MCF 10A (cell line): ENCODE results near the gene ST8SIA1. TPM values are rescaled to one million over a fixed set of nuclear protein-coding genes. Genes with fewer than 3 reads are reported as not detected.

Experiments used
- BruUV-seq: library from RNA; stranded (reverse); fragments of 400-500 nt; replicated peaks from 2 replicates; lab custom pipeline; 2021; lab: Mats Ljungman, UMichigan
- CTCF ChIA-PET: fragments of 300-600 bp; sonication (Branson Sonifier 250); formaldehyde crosslinking; extraction: SDS; loops from one replicate; lab custom pipeline; 2021; ENCODE audit warnings: antibody characterized with exemption, inconsistent platforms; lab: Yijun Ruan, JAX
- POLR2A ChIA-PET: fragments of 300-600, 350-650 bp; sonication (Branson Sonifier 250); formaldehyde crosslinking; extraction: SDS; loops from one replicate; lab custom pipeline; 2020; ENCODE audit warnings: antibody characterized with exemption, inconsistent platforms; lab: Yijun Ruan, JAX
- DNase-seq: peaks from one replicate; pipeline ENCODE4 v3.0.0-alpha.2; 2018; ENCODE audit not compliant: unreplicated experiment
- H3K27ac Mint-ChIP-seq: one replicate; pipeline ENCODE4 v1.8.0; 2022; ENCODE audit warnings: mild to moderate bottlenecking, low read depth, mixed read lengths; ENCODE audit not compliant: unreplicated experiment
- H3K27me3 Mint-ChIP-seq: one replicate; pipeline ENCODE4 v1.8.0; 2022; ENCODE audit warnings: mixed read lengths; ENCODE audit not compliant: insufficient read depth, unreplicated experiment
- H3K36me3 Mint-ChIP-seq: one replicate; pipeline ENCODE4 v1.8.0; 2022; ENCODE audit warnings: mild to moderate bottlenecking, moderate library complexity, mixed read lengths; ENCODE audit not compliant: insufficient read depth, unreplicated experiment
- H3K4me1 Mint-ChIP-seq: one replicate; pipeline ENCODE4 v1.8.0; 2022; ENCODE audit warnings: mixed read lengths; ENCODE audit not compliant: insufficient read depth, unreplicated experiment
- H3K4me3 Mint-ChIP-seq: one replicate; pipeline ENCODE4 v1.8.0; 2022; ENCODE audit warnings: mild to moderate bottlenecking, moderate library complexity, mixed read lengths; ENCODE audit not compliant: unreplicated experiment
- H3K9me3 Mint-ChIP-seq: one replicate; pipeline ENCODE4 v1.8.0; 2022; ENCODE audit warnings: mixed read lengths; ENCODE audit not compliant: unreplicated experiment
- CTCF ChIP-seq: fragments of 200-600 bp; IDR thresholded peaks from one replicate; pipeline ENCODE4 v1.8.0; 2022; ENCODE audit warnings: antibody characterized with exemption, mild to moderate bottlenecking; ENCODE audit not compliant: unreplicated experiment
- intact Hi-C: fragments of 100-400 bp; cut with micrococcal nuclease; formaldehyde crosslinking; loops from 2 replicates; pipeline ENCODE4 v1.14.1; 2022
- total RNA-seq: library from RNA; stranded (reverse); gene quantifications from 2 replicates; pipeline ENCODE4 v1.2.3, GENCODE V29; 2022

ST8SIA1 gene
- total RNA-seq, 1 experiment from 2014 or later = 3.8 TPM

GRCh38 chr12:22276313-22276712 is 58.2 kb downstream of the ST8SIA1 start:
- Mint-ChIP-seq H3K27ac (peak overlapping the region; percentile 96), H3K4me3 (peak overlapping the region; percentile 53), H3K4me1 (peaks cover 51% of the 10 kb centered on the region), H3K9me3 (peaks cover 22% of the 10 kb centered on the region), H3K27me3 (no peaks in the 10 kb centered on the region), H3K36me3 (no peaks in the 10 kb centered on the region)
- no peak for TF ChIP-seq CTCF
- BruUV-seq = TSS peak; percentile 57
- intact Hi-C loops = loop anchor here (1.0 to 5.0 kb wide), 3 partner anchors 59 to 234 kb away; no protein-coding TSS in a partner anchor
- CTCF ChIA-PET = interaction anchor here (0.6 to 2.3 kb wide), 4 partner anchors 59 to 175 kb away, joined by 3 to 18 read pairs (median 6); no protein-coding TSS in a partner anchor
- POLR2A ChIA-PET = interaction anchor here (0.7 to 2.2 kb wide), 9 partner anchors 10 to 716 kb away, joined by 3 to 16 read pairs (median 5); no protein-coding TSS in a partner anchor
- no peak for DNase-seq

GRCh38 chr12:22275843-22276242 is 58.7 kb downstream of the ST8SIA1 start:
- Mint-ChIP-seq H3K36me3 (no peaks in the 10 kb centered on the region), H3K9me3 (peaks cover 22% of the 10 kb centered on the region), H3K4me1 (peaks cover 51% of the 10 kb centered on the region), H3K27me3 (no peaks in the 10 kb centered on the region), H3K27ac (peak overlapping the region; percentile 96), H3K4me3 (peak overlapping the region; percentile 53)
- TF ChIP-seq CTCF = no peak
- intact Hi-C loops = loop anchor here (1.0 to 5.0 kb wide), 3 partner anchors 59 to 234 kb away; no protein-coding TSS in a partner anchor
- no TSS peak for BruUV-seq
- ChIA-PET CTCF (interaction anchor here (0.6 to 2.3 kb wide), 4 partner anchors 21 to 175 kb away, joined by 3 to 18 read pairs (median 6); no protein-coding TSS in a partner anchor), POLR2A (interaction anchor here (0.5 to 2.2 kb wide), 14 partner anchors 10 to 716 kb away, joined by 3 to 16 read pairs (median 4); no protein-coding TSS in a partner anchor)
- DNase-seq = peak; percentile 99

GRCh38 chr12:22272335-22273151 is 62.0 kb downstream of the ST8SIA1 start:
- intact Hi-C loops = no loop called here
- POLR2A ChIA-PET = interaction anchor here (0.7 to 2.9 kb wide), 6 partner anchors 10 to 226 kb away, joined by 3 to 11 read pairs (median 3); partner anchors contain the start of gene CMAS
- DNase-seq = no peak
- Mint-ChIP-seq H3K27ac (peak overlapping the region; percentile 71), H3K4me3 (no peak overlapping the region), H3K4me1 (peaks cover 52% of the 10 kb centered on the region), H3K36me3 (no peaks in the 10 kb centered on the region), H3K9me3 (peaks cover 15% of the 10 kb centered on the region), H3K27me3 (no peaks in the 10 kb centered on the region)
- TF ChIP-seq CTCF = no peak
- no TSS peak for BruUV-seq
- CTCF ChIA-PET = interaction anchor here (0.7 to 0.8 kb wide), 3 partner anchors 11 to 171 kb away, joined by 3 to 9 read pairs (median 3); no protein-coding TSS in a partner anchor

GRCh38 chr12:22271023-22271422 is 63.5 kb downstream of the ST8SIA1 start:
- no peaks in the 10 kb centered on the region for H3K27me3 Mint-ChIP-seq
- peaks cover 15% of the 10 kb centered on the region for H3K9me3 Mint-ChIP-seq
- peak; percentile 85 for DNase-seq
- ChIA-PET POLR2A (interaction anchor here (0.7 to 1.7 kb wide), 12 partner anchors 8 to 225 kb away, joined by 3 to 4 read pairs (median 3); partner anchors contain the start of gene CMAS), CTCF (interaction anchor here (1.4 kb wide), 1 partner anchor 169 kb away, joined by 3 read pairs; no protein-coding TSS in a partner anchor)
- no peaks in the 10 kb centered on the region for H3K36me3 Mint-ChIP-seq
- intact Hi-C loops = no loop called here
- peaks cover 47% of the 10 kb centered on the region for H3K4me1 Mint-ChIP-seq
- no peak for TF ChIP-seq CTCF
- no peak overlapping the region for H3K4me3 Mint-ChIP-seq
- BruUV-seq = no TSS peak
- peak overlapping the region; percentile 71 for H3K27ac Mint-ChIP-seq
